ENCODE data around the gene SEC22B.
"Not testable (repeated sequence)": the region's sequence is repeated elsewhere in the genome, so short reads cannot be mapped to it uniquely, and the experiment has no call there.

DNA sequence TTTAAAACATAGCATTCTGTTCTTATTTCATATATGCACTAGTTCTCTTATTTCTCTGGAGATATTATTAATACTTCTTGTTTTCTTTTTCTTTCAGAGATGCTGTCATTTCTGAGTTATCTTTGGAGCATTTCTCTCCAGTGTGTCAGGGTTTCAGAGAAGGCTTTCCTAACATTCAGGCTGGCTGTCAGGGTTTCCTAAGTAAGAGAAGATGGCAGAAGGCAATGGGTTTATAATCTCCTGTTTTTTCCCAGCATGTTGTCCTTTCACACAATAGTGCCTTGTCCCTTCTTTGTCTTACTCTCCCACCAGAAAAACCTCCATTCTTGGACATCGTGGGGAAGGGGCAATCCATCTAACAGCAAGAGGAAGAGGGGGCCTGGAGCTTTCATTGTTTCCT is 51.7 kb downstream of the SEC22B start:
- TF ChIP-seq, protein P1, sequence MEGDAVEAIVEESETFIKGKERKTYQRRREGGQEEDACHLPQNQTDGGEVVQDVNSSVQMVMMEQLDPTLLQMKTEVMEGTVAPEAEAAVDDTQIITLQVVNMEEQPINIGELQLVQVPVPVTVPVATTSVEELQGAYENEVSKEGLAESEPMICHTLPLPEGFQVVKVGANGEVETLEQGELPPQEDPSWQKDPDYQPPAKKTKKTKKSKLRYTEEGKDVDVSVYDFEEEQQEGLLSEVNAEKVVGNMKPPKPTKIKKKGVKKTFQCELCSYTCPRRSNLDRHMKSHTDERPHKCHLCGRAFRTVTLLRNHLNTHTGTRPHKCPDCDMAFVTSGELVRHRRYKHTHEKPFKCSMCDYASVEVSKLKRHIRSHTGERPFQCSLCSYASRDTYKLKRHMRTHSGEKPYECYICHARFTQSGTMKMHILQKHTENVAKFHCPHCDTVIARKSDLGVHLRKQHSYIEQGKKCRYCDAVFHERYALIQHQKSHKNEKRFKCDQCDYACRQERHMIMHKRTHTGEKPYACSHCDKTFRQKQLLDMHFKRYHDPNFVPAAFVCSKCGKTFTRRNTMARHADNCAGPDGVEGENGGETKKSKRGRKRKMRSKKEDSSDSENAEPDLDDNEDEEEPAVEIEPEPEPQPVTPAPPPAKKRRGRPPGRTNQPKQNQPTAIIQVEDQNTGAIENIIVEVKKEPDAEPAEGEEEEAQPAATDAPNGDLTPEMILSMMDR (IDR thresholded peaks at IDR 0.05; ENCODE audit: low read depth, low read length), result not testable (repeated sequence)
- TF ChIP-seq POLR2A (IDR thresholded peaks at IDR 0.05; ENCODE audit: extremely low read depth, insufficient read length), result not testable (repeated sequence)
